CD4-positive, alpha-beta T cell treated with Interferon alpha-2 for 1 hour (primary cell): ENCODE data around the gene DCAF6.

Experiments
- DNase-seq, 2 donors: peaks; one replicate each; pipeline ENCODE4 v3.0.0-alpha.2; 2020 to 2022

Gene DCAF6

DNA sequence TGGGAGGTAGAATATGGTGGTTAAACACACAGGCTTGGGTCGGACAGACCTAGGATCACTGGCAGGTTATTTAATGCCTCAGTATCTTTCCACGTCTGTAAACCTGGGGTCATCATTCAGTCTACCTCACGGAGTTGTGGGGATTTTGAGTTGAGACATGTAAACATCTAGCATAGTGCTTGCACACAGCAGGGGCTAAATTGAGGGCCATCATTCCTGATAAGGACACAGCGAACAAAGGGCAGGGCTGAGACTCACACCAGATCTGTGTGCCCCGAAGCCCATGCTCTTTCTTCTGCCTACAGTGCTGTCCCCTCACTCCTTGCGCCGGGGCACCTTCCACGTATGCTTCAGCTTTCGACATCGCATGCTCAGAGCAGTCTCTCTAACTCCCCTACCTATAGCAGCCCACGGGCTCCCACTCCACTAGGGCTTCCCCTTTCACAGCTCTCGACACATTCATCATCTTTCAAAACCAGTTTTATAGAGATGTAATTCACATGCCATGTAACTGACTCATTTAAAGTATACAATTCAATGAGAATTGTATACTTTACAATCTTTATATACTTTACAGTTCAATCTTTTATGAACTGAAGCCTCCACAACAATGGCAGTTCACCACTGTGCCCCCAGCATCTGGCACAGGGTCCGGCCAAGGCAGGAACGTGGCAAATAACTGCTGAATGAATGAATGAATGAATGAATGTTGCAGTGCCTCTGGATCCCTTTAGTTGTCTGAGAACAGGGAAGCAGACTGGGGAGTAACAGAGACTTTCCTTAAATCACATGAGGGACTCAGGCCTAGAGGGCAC lies 152.2 kb downstream of the DCAF6 start:
- DNase-seq = no peak

- DNase-seq = no peak
These were observed 153.0 kb downstream of the DCAF6 start for GRCh38 chr1:168089326-168089978.

GRCh38 chr1:168089979-168090337 lies 153.5 kb downstream of the DCAF6 start:
- no peak for DNase-seq

- no peak for DNase-seq
These were observed 153.9 kb downstream of the DCAF6 start for GRCh38 chr1:168090395-168090794.

DNA sequence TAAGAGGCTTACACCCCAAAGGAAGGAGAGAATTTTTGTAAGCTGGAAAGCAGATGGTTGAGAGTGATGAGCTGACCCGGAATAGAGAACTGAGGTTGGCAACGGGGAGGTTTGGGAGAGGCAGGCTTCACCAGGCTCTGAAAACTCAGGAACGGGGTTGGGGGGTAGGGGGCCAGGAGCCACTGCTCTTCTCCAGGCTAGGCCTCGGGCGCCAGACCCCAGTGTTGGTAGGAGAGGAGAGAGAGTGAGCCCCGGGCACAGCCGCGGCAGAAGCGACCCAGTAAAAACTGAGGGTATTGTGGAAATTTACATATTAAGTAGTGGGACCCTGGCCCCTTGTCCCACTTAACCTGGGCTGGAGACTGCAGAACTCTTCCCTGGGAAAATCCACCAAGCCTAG lies 154.6 kb downstream of the DCAF6 start:
- no peak for DNase-seq

DNA sequence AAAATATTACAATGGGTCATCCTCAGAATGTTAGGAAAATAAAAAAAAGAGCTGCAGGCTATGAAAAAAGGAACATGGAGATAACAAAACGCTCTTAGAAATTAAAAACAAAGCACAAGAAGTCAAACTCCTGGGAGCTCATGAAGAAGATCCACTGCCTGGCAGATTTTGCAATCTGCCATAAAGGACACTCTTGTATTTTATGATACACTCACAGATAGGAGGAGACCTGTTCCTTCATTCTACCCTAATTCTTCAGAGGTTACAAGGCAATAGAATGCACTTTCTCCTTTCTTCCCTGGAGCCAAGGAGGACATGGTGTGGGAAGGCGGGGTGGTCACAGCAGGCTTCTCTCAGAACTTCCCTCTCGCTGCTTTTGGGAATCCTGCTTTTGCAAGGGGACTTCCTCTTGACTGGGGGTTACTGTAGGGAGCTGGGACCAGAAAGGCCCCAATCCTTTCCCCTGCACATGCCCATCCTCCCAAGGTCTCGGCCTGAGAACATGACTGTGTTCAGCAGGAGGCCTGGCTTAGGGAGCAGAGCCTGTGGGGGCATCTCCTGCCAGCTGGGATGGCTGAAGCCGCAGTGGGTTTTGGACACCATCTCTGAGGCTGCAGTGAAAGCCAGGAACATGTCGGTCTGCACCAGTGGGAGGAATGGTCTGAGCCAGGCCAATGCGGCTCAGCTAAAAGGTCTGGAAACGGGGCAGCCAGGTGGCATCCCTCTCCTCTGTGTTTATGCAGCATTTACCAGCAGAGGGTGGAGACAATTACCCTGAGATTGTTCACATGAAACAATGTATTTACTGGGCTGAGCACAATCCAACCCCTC lies 155.5 kb downstream of the DCAF6 start:
- DNase-seq = no peak

- no peak for DNase-seq
These were observed 156.3 kb downstream of the DCAF6 start for GRCh38 chr1:168092566-168093355.

DNA sequence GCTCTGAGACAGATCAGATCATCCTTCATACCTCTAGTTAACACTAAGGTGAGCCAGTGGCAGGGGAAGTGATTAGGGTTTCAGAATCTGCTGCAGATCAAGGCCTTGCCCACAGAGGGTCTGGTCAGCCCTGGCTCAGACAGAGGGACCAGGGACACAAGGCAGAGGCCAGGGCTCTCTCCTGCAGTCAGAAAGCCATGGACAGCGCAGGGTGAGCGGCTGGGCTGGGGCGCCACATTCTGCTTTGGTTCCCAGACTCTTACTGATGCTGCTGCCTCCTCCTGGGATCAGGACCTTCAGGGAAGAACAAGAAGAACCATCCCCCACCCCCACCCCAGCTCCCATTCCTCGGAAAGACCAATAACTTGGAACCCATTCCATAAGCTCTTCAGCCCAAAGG lies 157.1 kb downstream of the DCAF6 start:
- DNase-seq = no peak

DNA sequence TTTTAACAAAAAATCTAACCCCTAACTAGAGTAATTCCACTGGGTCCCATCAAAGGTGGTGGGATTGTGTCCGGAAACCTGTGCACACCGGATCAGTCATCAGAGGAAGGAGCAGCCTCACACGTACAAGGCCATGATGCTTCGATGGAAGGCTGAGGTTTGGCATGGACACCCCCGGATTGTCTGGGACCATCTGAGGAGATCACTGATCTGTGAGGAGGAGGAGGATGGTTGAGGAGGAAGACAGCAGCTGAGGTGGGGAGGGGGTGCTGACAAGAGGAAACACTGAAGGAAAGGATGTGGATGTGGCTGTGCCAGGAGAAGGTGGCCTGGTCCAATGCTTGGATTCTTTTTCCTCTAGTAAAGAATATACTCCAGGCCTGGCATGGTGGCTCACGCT lies 159.0 kb downstream of the DCAF6 start:
- no peak for DNase-seq

- DNase-seq = no peak
These were observed 160.0 kb downstream of the DCAF6 start for GRCh38 chr1:168096296-168097165.

DNA sequence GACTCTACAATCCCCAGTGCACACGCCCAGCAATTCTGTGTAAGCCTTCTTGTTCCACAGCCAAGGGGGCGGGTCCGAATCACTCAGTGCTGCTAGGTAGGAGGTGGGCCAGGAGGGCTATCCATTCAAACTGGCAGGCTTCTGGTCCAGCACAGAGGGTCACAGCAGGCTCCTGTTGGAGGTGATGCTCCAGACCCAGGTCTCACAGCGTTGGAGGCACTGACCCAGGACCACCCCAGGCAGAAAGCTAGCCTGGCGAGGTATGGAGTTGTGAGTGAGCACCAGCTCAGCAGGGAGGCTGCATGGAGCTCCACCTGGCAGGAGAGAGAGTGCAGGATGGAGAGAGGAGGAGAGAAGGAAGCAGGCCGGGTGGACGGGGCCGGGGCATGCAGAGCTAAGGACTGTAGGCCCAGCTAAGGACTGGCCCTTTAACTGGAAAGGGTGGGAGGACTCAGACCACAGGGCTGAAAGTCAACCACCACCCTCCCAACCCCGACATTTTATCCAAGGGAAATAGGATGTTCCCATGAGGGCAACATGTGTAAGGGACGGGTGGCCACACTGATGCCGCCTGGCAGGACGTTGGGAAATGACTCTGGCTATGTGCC lies 161.5 kb downstream of the DCAF6 start:
- no peak for DNase-seq

- DNase-seq = no peak
These were observed 162.2 kb downstream of the DCAF6 start for GRCh38 chr1:168098534-168099320.

- no peak for DNase-seq
These were observed 162.9 kb downstream of the DCAF6 start for GRCh38 chr1:168099337-168099801.

- DNase-seq = no peak
These were observed 164.0 kb downstream of the DCAF6 start for GRCh38 chr1:168100315-168101002.

GRCh38 chr1:168101336-168101735 lies 164.9 kb downstream of the DCAF6 start:
- no peak for DNase-seq

DNA sequence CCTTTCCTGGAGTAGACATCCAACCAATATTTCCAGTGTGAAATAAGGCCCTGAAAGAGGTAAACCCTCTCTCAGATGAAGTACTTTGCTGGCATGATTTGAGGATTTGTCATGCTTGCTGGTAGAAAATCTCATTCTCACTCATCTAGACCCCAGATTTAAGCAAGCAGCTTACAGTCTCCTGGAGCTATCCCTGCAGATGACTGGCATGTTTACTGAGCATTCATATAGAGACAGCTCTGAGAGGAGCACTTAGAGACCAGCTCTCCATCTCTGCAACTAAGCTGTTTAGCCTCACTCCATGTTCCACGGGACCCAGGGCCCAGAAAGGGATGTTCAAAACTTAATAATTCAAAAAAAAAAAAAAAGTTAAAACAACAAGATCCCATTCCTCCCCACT lies 166.0 kb downstream of the DCAF6 start:
- no peak for DNase-seq

- no peak for DNase-seq
These were observed 168.1 kb downstream of the DCAF6 start for GRCh38 chr1:168104535-168104934.

- DNase-seq = no peak
These were observed 169.4 kb downstream of the DCAF6 start for GRCh38 chr1:168105846-168106245.

GRCh38 chr1:168106274-168106673 lies 169.8 kb downstream of the DCAF6 start:
- no peak for DNase-seq
